ENCODE measurements around the gene VARS2.
"Not testable (repeated sequence)": the region's sequence is repeated elsewhere in the genome, so short reads cannot be mapped to it uniquely, and the experiment has no call there.

VARS2 gene

DNA sequence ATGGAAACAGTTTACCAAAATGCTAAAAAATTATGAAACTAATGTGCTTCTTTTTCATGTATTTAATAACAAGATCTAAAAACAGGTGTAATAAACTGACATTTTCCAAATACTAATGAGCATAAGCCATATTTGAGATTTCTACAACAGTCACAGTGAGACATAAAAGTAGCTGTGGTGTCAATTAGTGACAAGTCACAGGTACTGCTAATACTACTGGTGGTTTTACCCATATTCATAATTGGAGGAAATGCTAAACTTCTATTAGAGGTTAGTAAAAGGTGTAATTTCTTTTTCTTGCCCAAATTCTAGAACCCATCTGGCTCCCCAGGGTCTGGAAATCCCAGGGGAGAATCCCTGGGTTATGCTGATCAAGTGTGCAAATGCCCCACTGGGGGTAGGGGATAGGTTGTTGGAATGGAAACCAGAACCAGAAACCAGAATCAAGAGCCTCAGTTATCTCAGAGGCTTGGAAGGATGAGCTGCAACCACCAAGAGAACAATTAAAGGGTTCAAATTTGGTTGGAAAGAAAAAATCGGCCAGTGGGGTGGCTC, 13.1 kb upstream of the VARS2 start:
- no peak for DNase-seq

DNA sequence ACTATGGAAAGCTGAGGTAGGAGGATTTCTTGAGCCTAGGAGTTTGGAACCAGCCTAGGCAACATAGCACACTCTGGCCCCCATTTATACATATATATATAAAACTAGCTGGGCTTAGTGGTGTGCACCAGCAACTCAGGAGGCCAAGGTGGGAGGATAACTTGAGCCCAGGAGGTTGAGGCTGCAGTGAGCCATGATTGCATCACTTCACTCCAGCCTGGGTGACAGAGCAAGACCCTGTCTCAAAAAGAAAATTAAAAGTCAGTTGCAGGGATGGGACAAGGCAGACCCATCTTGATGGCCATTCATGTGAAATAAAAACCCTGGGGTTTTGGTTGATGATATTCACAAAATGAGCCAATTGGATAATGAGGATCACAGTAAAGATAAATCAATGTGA, 12.6 kb upstream of the VARS2 start:
- DNase-seq, result no peak

DNA sequence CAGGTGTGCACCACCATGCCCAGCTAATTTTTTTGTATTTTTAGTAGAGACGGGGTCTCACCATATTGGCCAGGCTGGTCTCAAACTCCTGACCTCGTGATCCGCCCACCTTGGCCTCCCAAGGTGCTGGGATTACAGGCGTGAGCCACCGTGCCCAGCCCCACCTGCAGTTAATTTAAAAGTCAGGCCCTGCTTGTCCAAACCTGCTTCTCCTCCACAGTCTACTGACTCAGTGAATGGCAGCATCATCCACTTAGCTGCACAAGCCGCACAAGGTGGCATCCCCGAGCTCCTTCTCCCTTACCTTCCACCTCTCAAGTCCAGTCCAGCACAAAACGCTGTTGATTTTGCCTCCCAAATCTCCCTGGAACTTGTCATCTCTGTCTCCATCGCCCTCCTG, 11.8 kb upstream of the VARS2 start:
- DNase-seq, result not testable (repeated sequence)

DNA sequence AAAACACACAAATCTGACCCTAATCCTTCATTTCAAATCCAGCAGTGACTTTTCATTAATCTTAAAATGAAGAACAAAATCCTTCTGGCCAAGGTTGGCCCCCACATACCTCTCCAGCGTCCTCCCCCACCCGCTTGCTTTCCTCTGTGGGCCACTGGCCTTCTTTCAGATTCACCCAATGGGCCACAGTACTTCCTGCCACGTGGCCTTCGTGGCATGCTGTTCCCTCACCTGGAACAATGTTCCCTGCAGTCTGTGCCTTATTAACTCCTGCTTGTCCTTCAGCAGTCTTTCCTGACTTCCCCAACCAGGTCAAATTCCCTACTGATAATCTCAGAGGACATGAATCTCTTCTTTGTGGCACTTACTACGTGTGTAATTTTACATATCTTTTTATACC, 11.3 kb upstream of the VARS2 start:
- DNase-seq, result no peak

DNA sequence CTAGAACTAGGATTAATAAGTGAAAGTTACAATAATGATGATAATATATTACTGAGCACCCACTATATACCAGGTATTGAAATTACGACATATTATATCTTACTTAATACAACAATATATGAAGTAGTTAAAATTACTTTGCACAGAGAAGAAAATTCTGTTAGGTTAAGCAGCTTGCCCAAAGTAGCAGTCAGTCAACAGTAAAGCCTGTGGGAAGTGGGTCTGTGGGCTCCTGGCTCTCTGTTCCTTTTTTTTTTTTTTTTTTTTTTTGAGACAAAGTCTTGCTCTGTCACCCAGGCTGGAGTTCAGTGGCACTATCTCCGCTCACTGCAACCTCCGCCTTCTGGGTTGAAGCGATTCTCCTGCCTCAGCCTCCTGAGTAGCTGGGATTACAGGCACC, 10.8 kb upstream of the VARS2 start:
- no peak for DNase-seq

DNA sequence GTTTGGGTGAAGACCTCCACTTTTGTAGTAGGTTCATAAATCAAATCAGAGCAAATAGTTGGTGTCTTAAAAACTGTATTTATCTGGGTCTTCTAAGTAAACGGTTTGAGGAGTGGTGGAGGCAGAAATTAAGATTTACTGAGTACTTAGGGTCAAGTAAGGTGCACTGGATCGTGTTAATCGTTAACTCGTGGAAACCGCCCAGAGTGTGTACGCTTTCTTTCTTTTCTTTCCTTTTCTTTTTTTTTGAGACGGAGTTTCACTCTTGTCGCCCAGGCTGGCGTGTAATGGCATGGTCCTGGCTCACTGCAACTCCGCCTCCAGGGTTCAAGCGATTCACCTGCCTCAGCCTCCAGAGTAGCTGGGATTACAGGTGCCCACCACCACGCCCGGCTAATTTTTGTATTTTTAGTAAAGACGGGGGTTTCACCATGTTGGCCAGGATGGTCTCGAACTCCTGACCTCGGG, 6.7 kb upstream of the VARS2 start:
- DNase-seq, result not testable (repeated sequence)

DNA sequence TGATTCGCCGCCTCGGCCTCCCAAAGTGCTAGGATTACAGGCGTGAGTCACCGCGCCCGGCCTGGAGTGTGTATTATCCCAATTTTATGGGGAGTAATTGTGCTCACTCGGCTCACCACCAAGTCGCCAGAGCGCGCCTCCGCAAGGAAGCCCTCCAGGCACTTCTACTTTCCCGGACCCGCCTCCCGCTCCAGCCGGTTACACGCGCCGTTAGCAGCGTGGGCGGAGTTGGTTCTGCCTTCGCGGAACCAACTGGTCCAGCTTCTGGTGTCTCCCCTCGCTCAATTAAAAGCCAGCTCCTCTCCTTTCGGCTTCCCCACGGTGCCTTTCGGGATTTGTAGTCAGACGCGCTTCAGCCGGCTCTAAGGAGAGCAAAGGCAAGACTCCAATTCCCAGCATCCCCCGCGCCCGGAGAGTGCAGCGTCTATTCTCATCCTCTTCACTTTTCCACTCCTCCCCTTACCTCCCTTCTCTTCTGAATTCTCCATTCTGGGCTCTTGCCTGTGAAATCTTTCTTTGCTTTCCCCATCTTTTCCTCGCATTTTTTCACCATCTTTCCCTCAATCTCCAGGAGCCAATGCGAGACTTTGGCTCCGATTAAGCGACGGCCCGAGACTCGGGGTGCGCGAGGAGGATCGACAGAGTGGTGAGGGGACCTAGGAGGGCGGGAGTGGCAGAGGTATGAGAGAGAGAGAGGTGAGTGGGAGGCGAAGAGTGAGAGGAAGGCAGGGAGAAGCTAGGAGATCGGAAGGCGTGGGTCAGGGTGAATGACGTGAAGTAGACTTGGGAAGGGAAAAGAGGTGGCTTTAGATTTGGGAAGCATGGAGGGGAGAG, 6.1 kb upstream of the VARS2 start, which contains the start of gene GTF2H4:
GTF2H4 (plus strand) TSS at position 450 of the 834 bp plus-strand sequence.
- peak; percentile 97 for DNase-seq

DNA sequence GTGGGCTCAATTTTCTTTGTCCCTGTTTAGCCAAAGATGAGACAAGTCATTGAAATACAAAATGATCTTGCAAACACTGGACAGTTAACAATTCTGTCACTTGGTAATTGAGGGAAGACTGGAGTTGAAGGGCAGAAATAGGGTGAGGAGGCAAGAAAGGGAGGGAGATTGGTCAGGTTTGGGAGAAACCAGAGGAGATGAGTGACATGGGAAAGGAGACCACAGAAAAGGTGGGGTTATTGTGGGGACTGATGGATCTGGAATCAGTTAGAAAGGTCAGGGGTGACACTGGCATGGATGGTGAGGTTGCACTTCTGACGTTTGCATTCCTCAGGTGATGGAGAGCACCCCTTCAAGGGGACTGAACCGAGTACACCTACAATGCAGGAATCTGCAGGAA, 5.3 kb upstream of the VARS2 start:
- DNase-seq, result no peak

DNA sequence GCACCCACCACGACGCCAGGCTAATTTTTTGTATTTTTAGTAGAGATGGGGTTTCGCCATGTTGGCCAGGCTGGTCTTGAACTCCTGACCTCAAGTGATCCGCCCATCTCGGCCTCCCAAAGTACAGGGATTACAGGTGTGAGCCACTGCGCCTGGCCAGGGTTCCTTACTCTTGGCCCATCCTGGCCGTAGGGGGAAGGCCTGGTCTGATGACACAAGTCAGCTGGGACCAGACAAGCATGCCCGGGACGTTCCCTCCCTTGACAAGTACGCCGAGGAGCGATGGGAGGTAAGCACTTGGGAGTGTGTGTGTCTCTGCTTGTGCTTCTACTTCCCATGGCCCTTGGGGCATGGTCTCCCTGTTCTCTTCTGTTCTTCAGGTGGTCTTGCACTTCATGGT, 3.6 kb upstream of the VARS2 start:
- not testable (repeated sequence) for DNase-seq

DNA sequence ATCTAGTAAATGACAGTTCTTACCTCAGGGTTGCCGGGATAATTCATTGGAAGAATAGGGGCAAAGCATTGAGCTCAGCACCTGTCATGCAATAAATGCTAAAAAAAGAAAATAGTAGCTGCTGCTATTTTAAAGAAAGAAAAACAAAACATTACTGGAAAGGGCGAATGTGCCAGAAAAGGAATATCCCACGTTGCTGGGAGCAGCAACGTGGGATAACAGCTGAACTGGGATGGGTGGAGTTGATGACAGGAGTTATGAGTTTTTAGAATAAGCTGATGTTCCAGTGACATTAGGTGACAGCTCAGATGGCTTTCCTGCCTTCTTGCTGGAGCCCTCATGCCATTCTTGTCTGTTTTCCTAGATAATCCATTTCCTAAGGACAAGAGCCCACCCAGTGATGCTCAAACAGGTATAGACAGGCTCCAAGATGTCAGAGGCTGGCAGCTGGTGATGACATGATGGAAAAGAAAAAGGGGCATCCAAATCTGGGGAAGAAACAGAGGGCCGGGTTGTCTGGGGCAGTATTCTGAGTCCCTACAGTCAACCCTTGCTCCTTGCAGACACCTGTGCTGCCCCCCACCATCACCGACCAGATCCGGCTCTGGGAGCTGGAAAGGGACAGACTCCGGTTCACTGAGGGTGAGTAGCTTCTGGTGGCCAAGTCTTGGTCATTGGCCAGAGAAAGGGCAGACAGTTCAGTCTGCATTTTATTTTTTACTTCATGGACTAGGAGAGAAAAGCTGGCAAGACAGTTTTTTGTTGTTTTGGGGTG, 1.1 kb upstream of the VARS2 start:
- DNase-seq, result no peak

DNA sequence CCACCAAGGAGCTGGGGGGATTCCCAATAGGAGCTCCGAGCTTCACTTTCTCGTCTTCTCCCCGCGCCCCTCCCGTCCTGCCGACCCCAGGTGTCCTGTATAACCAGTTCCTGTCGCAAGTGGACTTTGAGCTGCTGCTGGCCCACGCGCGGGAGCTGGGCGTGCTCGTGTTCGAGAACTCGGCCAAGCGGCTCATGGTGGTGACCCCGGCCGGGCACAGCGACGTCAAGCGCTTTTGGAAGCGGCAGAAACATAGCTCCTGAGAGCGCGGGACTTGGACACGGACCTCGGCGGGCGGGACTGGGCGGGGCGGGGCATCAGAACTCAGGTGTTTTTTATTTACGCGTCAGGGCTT, 340 bp upstream of the VARS2 start:
- no peak for DNase-seq

DNA sequence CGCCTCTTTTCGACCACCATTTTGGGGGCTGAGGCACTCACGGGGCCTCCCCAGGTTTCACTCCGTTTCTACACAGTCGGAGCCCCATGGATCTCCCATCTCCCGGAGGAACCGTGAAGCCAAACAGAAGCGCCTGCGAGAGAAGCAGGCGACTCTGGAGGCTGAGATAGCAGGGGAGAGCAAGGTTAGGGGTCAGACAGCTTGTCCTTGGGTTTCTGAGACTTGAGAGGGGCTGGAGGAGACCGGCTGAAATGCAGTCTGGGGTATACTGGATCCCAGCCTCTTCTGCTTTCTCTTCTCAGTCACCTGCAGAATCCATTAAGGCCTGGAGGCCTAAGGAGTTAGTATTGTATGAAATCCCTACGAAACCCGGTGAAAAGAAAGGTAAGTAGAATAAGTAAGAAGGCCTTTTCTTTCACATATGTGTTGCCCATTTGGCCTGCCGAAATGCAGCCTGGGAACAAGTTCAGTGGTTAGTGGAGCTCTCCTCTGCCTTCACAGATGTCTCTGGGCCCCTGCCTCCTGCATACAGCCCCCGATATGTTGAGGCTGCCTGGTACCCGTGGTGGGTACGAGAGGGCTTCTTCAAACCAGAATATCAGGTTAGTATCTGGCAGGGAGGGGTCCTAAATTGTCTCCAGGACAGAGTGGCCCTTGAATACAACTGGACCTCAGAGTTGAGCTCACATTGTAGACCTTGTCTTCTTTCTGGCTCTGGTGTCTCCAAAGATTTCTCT, 984 bp downstream of the VARS2 start:
- no peak for DNase-seq

DNA sequence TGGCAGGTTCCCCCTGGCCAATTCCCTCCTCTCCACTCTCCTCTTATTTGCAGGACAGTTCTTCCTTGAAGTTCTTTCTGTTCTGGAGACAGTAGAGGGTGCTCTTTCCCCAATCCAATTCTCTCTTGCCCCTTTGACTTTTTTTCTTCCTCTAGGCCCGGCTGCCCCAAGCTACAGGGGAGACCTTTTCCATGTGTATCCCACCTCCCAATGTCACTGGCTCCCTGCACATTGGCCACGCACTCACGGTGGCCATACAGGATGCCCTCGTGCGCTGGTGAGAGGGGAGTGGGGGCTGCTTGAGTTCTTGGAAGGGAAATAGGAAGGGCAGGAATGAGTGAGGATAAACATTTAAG, 1.5 kb downstream of the VARS2 start:
- DNase-seq, result peak; percentile 13

DNA sequence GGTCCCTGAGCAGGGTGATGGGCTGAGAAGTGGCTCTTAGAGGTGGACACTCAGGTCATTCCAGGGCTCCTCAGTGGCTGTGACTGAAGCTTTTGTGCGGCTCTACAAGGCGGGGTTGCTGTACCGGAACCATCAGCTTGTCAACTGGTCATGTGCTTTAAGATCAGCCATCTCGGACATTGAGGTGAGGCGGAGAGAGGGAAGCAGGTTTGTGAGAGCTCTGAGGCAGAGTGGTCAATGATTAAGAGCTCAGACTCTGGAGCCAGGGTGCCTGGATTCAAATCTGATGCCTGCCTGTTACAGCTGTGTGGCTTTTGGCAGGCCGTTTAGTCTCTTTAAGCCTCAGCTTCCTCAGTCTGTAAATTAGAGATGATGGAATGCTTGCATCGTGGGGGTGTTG, 3.0 kb downstream of the VARS2 start:
- DNase-seq, result no peak

DNA sequence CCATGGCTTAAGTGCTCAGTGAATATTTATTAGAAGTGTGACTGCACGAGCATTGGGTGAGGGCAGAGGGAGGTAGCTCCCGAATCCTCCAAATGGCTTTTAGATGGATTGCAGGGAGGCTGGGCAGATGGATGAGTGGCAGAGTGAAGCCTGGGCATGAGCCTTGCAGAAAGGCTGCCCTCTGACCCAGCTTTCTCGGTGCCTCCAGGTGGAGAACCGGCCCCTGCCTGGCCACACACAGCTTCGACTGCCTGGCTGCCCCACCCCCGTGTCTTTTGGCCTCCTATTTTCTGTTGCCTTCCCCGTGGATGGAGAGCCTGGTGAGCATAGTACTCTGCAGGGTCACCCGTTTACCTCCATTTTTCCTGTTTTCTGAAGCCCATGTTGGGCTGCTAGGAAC, 3.4 kb downstream of the VARS2 start:
- DNase-seq, result no peak

DNA sequence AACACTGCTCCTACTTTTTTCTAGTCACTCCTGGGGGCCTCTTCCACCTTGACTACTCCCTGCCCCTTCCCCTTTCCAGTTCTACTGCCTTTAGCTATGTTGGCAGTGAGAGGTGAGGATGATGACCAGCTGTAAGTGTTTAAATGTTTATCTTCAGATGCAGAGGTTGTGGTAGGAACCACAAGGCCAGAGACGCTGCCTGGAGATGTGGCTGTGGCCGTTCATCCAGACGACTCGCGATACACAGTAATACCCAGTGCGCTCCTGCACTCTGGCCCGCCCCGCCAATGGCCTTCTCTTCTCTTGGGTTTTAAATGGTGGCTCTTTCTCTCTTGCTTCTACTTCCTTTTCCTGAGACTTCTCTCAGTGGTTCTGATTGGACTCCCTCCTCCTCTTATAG, 4.6 kb downstream of the VARS2 start:
- DNase-seq, result no peak

DNA sequence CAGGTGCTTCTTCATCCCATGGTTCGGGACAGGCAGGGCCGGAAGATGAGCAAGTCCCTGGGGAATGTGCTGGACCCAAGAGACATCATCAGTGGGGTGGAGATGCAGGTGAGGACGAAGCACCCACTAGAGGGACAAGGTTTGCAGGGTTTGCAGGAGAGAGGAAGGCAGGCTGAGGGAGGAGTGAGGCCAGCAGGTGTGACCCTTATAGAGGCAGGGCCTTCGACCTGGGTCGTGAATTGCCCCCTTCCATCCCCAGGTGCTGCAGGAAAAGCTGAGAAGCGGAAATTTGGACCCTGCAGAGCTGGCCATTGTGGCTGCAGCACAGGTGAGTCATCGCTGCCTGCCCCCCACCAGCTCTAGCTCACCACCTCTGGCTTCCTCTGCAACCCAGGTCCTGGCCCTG, 8.4 kb downstream of the VARS2 start:
- no peak for DNase-seq

DNA sequence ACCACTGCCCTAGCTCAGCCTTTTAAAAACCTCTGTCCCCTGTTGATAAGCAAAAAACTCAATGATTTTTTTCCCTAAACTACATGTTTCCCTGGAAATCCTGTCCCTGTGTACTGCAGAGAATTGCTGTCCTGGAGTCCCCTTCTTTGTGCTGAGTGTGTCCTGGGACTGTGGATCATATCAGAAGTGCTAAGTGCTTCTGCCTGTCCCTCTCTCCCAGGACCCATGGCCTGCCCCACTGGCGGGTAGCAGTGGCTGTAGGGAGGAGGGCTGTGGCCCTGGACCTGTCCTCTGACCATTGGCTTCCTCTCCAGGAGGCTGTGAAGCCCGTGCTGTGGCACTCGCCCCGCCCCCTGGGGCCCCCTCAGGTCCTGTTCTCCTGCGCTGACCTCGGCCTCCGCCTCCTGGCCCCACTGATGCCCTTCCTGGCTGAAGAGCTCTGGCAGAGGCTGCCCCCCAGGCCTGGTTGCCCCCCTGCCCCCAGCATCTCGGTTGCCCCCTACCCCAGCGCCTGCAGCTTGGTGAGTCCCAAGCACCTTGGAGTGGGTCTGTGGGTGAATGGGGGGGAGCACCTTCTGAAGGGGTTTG, 10.1 kb downstream of the VARS2 start:
- DNase-seq, result not testable (repeated sequence)

DNA sequence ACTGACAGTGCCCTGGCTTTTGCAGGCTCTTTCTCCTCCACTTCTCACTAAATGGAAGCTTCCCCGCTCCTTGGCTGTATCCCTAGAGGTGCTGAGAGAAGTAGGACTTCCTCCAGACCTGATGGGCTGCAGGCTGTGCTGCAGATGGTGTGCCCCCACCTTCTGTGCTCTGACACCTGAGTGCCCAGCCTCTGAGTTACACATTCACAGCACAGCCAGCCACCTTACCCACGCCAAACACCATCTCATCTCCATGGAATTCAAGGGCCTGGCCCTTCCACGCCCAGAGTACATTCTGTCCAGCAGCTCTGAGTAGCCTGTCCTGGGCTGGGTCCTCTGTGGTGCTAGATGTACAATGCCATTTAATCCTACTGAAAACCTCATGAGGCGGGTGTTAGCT, 12.6 kb downstream of the VARS2 start:
- no peak for DNase-seq

DNA sequence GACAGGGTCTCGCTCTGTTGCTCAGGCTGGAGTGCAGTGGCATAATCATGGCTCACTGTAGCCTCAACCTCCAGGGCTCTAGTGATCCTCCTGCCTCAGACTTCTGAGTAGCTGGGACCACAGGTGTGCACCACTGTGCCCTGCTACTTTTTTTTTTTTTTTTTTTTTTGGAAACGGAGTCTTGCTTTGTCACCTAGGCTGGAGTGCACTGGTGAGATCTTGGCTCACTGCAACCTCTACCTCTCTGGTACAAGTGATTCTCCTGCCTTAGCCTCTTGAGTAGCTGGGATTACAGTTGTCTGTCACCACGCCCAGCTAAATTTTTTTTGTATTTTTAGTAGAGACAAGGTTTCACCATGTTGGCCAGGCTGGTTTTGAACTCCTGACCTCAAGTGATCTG, 13.0 kb downstream of the VARS2 start:
- not testable (repeated sequence) for DNase-seq

DNA sequence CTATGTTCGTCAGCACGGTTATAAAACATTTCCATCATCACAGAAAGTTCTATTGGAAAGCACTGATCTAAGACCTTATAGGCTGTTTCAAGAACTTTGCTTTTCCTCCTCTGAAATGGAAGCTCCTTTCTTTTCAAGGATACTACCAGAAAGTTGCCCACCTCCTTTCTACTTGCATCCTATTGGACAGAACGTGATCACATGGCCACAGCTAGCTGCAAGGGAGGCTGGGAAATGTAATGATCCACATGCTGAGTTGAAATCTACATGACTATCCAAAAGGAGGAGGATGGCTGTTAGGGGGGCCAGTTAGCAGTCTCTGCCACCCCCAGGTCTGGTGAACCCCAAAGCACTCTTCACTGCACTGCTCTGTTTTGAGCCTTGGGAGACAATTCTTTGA, 14.6 kb downstream of the VARS2 start:
- no peak for DNase-seq

DNA sequence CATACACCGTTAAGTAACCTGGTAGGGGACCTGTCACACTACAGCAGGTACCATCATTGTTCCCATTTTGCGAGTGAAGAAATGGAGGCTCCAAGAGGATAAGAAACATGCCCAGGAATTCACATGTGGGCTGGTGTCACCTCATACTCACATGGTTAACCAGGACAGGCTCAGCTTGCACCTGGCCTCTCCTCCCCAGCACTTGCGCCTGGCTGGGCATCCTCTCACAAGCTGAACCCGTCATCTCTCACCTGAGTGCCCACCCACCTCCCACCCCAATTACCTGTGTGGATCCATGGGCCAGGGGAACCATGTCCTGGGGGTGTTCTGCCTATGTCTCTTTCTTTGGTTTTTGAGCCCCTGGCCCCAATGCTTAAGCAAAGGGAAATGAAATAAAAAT, 16.5 kb downstream of the VARS2 start:
- DNase-seq, result no peak

DNA sequence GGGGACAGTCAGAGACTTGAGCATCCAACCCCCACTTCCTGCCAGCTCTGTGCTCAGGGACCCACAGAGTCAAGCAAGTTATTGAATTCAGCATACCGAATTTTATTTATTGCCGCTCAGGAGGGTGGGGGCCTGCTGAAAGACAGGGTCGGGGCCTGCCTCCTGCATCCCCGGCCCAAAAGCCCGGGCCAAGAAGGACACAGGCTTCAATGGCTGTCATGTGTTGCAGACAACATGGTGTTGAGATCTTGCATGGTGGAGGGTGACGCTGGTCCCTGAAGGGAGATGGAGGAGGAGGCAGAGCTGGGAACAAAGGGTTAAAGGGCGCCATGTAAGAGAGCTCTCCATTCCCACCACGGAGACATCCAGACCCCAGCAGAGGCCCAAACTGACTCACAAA, 17.2 kb downstream of the VARS2 start:
- DNase-seq, result no peak

Measured in stimulated activated CD4-positive, alpha-beta T cell treated with anti-CD3 and anti-CD28 coated beads, Interleukin-4, amount 100 ng/mL, for 24 hours (primary cell).